Activated CD4-positive, alpha-beta T cell treated with anti-CD3 and anti-CD28 coated beads for 36 hours (primary cell): ENCODE measurements around the gene RARA. TPM values are rescaled to one million over a fixed set of nuclear protein-coding genes. Genes with fewer than 3 reads are reported as not detected.

Experiments
- ATAC-seq: fragments of 200-7000 bp; cut with Tn5 transposase; one replicate; pipeline ENCODE4 v1.10.0; 2021; ENCODE audit warnings: mild to moderate bottlenecking, moderate library complexity
- CTCF ChIA-PET: fragments of 350-600 bp; sonication (Branson Sonifier 250); formaldehyde crosslinking; loops from one replicate; lab custom pipeline; 2021; ENCODE audit warnings: antibody characterized with exemption; lab: Charles Lee
- POLR2A ChIA-PET: fragments of 350-600 bp; sonication (Branson Sonifier 250); formaldehyde crosslinking; loops from one replicate; lab custom pipeline; 2021; ENCODE audit warnings: antibody characterized with exemption, inconsistent platforms; lab: Charles Lee
- DNase-seq: peaks from one replicate; pipeline ENCODE4 v3.0.0-alpha.2; 2020
- H3K27ac Mint-ChIP-seq: one replicate; pipeline ENCODE4 v1.8.0; 2021; ENCODE audit warnings: mixed read lengths
- H3K27me3 Mint-ChIP-seq: one replicate; pipeline ENCODE4 v1.8.0; 2021; ENCODE audit warnings: mixed read lengths
- H3K36me3 Mint-ChIP-seq: one replicate; pipeline ENCODE4 v1.8.0; 2021; ENCODE audit warnings: low read depth, mixed read lengths
- H3K4me1 Mint-ChIP-seq: one replicate; pipeline ENCODE4 v1.8.0; 2021; ENCODE audit warnings: mixed read lengths
- H3K4me3 Mint-ChIP-seq: one replicate; pipeline ENCODE4 v1.8.0; 2021; ENCODE audit warnings: mild to moderate bottlenecking, moderate library complexity, mixed read lengths
- H3K9me3 Mint-ChIP-seq: one replicate; pipeline ENCODE4 v1.8.0; 2021; ENCODE audit warnings: low read depth, mixed read lengths
- intact Hi-C, 2 experiments: fragments of 100-400 bp; cut with DNase I in 1 of 2; cut with micrococcal nuclease in 1 of 2; formaldehyde crosslinking; loops; one replicate each; pipeline versions ENCODE4 v1.14.2 to v1.15.1; 2022 to 2024; cut with DNase I, micrococcal nuclease
- total RNA-seq, 2 experiments: library from RNA; stranded (reverse); gene quantifications; one replicate each; pipeline ENCODE4 v1.2.3, GENCODE V29; 2021

Gene RARA
- total RNA-seq, 2 experiments from 2014 or later: 29.8 to 40.2 TPM

DNA sequence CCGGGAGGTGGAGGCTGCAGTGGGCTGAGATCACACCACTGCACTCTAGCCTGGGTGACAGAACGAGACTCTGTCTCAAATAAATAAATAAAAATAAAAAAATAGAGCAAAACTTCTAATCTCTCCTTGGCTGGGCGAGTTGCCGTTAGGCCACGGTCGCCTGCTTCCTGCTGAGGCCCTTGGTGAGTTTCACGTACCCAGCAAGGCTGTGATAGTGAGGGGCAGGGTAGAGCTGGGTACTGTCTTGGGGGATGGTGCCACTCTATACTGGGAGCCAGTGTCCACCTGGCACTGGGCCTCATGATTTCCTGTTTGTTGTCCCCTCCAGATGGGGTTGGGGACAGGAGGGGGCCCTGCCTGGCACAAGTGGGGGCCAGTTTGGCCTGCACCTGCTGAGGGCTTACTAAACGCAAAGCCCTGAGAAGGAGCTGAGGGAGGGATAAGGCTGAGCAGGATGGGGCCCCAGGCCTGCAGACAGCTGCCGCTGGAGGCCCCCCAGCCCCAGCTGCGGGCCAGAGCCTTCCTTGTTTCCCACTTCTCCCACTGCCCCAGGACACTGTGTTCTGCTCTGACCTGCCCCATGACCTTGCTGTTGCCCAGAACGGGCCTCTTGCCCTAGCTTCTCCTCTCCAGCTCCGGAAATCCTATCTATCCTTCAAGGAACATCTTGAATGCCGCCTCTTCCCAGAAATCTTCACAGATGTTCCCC is 30.1 kb downstream of the RARA start:
- H3K27me3 Mint-ChIP-seq: no peaks in the 10 kb centered on the region
- no peak overlapping the region for H3K4me3 Mint-ChIP-seq
- ChIA-PET CTCF (interaction anchor here (0.6 to 2.5 kb wide), 8 partner anchors 8 to 277 kb away, joined by 3 to 16 read pairs (median 5); no protein-coding TSS in a partner anchor), POLR2A (no interaction called here)
- intact Hi-C loops: no loop called here
- H3K4me1 Mint-ChIP-seq: peaks cover 67% of the 10 kb centered on the region
- ATAC-seq (no peak), DNase-seq (no peak)
- H3K9me3 Mint-ChIP-seq: no peaks in the 10 kb centered on the region
- H3K27ac Mint-ChIP-seq: peak overlapping the region; percentile 55
- H3K36me3 Mint-ChIP-seq: peaks cover 10% of the 10 kb centered on the region

DNA sequence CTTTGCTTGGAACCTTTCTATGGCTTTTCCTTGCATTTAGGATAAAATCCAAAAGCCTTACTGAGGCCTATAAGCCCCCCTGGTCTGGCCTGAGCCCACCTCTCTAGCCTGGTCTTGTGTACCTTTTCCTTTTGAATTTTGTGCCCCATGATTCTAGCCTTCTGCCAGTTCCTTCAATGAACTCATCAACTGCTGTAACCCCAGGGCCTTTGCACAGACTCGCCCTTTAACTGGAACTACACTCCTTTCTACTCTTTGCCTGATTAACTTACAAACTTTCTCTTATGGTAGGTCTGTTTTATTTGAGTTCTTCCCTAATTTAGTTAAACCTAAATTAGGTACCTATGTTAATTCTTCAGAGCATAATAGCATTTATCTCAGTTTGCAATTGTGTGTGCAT is 31.3 kb downstream of the RARA start:
- CTCF ChIA-PET: interaction anchor here (0.7 to 2.5 kb wide), 4 partner anchors 9 to 58 kb away, joined by 3 to 16 read pairs (median 6); no protein-coding TSS in a partner anchor
- peaks cover 9% of the 10 kb centered on the region for H3K36me3 Mint-ChIP-seq
- ATAC-seq: no peak

DNA sequence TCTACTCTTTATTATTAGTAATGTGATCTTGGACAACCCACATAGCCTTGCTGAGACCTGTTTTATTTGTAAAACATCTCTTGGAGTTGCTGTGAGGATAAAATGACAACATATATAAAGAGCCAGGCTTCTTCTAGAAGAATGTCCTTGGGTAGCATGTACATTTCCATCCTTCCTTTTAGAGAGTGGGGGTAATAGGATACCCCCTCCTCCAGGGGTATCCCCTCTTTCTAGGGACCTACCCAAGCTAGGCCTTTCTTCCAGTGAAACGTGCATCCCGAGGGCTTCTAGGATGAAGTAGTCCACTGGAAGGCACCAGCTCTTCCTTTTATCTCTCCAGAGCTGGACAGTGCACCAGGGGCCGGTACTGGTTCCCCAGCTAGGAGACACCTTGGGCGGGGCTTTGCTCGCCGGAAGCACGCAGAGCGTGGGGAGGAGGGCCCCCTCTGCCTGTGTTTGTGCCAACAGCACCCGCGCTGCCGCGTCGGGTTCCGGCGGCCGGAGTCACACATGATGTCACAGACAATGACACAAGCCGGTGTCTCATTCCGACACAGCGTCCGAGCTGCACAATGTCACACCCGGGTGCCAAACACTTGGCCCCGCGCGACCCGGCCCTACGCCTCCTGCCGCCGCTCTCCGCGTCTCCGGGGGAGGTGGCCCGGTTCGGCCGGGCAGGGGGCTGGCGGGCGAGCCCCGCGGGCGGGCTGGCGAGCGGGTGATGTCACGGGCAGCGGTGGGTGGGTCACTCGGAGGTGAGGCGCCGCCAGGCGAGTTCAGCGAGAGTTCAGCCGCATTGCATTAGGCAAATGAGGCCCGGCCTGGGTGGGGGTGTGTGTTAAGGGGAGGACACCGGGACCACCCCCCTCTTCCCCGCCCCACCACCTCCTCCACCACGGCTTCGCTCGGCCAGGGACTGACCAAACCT is 32.2 kb downstream of the RARA start:
- intact Hi-C loops: loop anchor here (1.0 to 5.0 kb wide), 6 partner anchors 18 to 124 kb away; partner anchors contain the start of genes RARA (in 1 of the 2) and WIPF2 (in 1 of the 2)
- peaks cover 74% of the 10 kb centered on the region for H3K4me1 Mint-ChIP-seq
- no peaks in the 10 kb centered on the region for H3K27me3 Mint-ChIP-seq
- POLR2A ChIA-PET: interaction anchor here (0.5 to 1.1 kb wide), 4 partner anchors 15 to 240 kb away, joined by 3 to 6 read pairs (median 3); no protein-coding TSS in a partner anchor
- H3K9me3 Mint-ChIP-seq: no peaks in the 10 kb centered on the region
- CTCF ChIA-PET: interaction anchor here (0.7 to 2.5 kb wide), 7 partner anchors 10 to 59 kb away, joined by 3 to 16 read pairs (median 5); no protein-coding TSS in a partner anchor
- peak overlapping the region; percentile 85 for H3K27ac Mint-ChIP-seq
- H3K36me3 Mint-ChIP-seq: peaks cover 9% of the 10 kb centered on the region
- DNase-seq (peak; percentile 93), ATAC-seq (peak; percentile 87)
- H3K4me3 Mint-ChIP-seq: peak overlapping the region; percentile 60

More for the DNA sequence above, 31.3 kb downstream of the RARA start:
- no peak for DNase-seq
- Mint-ChIP-seq H3K27me3 (no peaks in the 10 kb centered on the region), H3K9me3 (no peaks in the 10 kb centered on the region), H3K4me1 (peaks cover 66% of the 10 kb centered on the region), H3K4me3 (no peak overlapping the region), H3K27ac (peak overlapping the region; percentile 32)
- intact Hi-C loops: loop anchor here in 1 of 2 experiments (2.0 to 5.0 kb wide), 3 partner anchors 18 to 123 kb away; partner anchors contain the start of genes RARA and WIPF2
- POLR2A ChIA-PET: interaction anchor here (1.1 kb wide), 1 partner anchor 15 kb away, joined by 3 read pairs; no protein-coding TSS in a partner anchor

DNA sequence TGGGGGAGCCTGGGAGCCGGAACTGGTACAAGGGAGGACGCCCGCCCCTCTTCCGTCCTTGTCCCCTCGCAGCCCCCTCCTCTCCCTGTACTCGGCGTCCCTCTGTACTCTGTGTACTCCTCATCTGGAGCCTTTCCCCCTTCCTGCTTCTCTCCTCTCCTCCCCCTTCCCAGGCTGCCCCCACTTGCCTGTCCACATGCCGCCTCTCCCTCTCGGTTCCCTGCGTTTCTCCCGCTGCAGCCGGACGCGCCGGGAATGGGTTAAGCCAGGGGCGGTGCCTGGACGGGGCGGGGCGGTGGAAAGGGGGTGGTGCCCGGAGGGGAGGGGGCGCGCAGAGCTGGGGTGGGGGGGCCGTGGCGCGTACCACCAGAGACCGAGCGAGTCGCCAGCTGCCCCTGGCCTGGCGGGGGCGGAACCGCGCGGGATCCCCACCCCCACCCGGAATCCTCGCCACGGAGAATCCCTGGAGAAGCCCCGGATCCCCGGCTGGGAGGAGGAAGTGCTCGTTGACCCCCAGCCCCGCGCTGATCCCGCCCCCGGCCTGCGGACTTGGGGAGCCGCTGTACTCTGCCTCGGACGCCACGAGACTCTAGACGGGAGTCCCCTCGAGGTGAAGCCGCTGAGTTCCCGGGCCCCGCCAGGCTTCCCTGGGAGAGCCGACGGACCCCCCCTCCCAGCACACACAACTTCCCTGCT is 33.0 kb downstream of the RARA start:
- H3K4me1 Mint-ChIP-seq: peaks cover 80% of the 10 kb centered on the region
- peaks cover 7% of the 10 kb centered on the region for H3K36me3 Mint-ChIP-seq
- CTCF ChIA-PET: interaction anchor here (1.2 kb wide), 1 partner anchor 39 kb away, joined by 5 read pairs; no protein-coding TSS in a partner anchor
- peak overlapping the region; percentile 60 for H3K4me3 Mint-ChIP-seq
- H3K9me3 Mint-ChIP-seq: no peaks in the 10 kb centered on the region
- DNase-seq: no peak
- ATAC-seq: no peak
- no peaks in the 10 kb centered on the region for H3K27me3 Mint-ChIP-seq
- H3K27ac Mint-ChIP-seq: no peak overlapping the region
- intact Hi-C loops: loop anchor here (1.0 to 5.0 kb wide), 6 partner anchors 19 to 125 kb away; partner anchors contain the start of genes RARA (in 1 of the 2) and WIPF2 (in 1 of the 2)
- POLR2A ChIA-PET: interaction anchor here (0.6 to 1.0 kb wide), 2 partner anchors 101 to 241 kb away, joined by 3 to 6 read pairs; no protein-coding TSS in a partner anchor

DNA sequence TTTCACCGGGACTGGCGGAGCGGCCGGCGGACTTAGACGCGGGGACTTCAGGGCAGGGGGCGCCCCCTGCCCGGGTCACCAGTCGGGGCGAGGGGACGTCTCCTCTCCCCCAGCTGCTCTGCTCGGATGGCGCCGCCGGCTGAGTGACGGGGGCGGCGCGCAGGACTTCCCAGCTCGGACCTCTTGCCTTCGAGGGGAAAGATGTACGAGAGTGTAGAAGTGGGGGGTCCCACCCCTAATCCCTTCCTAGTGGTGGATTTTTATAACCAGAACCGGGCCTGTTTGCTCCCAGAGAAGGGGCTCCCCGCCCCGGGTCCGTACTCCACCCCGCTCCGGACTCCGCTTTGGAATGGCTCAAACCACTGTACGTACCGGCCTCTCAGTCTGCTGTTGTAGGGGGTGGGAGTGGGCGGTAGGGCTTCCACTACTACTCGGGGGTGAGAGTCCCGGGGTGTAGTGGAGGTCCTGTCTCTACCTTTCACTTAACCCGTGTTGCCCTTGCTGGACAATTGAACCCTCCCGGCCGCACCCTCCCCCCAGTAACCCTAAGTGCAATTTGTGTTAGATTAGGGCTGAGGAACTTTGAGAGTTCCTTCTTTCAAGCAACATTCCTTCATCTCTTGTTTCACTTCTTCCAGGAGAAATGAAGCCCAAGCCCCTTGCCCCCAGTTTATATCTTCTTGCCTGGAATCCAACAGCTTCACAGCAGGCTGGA is 33.7 kb downstream of the RARA start:
- CTCF ChIA-PET: interaction anchor here (1.5 kb wide), 1 partner anchor 12 kb away, joined by 7 read pairs; no protein-coding TSS in a partner anchor
- ATAC-seq (no peak), DNase-seq (no peak)
- Mint-ChIP-seq H3K27ac (peak overlapping the region; percentile 31), H3K27me3 (no peaks in the 10 kb centered on the region), H3K9me3 (no peaks in the 10 kb centered on the region), H3K4me1 (peaks cover 76% of the 10 kb centered on the region), H3K4me3 (peak overlapping the region; percentile 58), H3K36me3 (peaks cover 6% of the 10 kb centered on the region)
- POLR2A ChIA-PET: interaction anchor here (0.6 kb wide), 1 partner anchor 102 kb away, joined by 6 read pairs; no protein-coding TSS in a partner anchor
- intact Hi-C loops: loop anchor here in 1 of 2 experiments (5.0 kb wide), 2 partner anchors 35 to 125 kb away; partner anchors contain the start of genes RARA and WIPF2

DNA sequence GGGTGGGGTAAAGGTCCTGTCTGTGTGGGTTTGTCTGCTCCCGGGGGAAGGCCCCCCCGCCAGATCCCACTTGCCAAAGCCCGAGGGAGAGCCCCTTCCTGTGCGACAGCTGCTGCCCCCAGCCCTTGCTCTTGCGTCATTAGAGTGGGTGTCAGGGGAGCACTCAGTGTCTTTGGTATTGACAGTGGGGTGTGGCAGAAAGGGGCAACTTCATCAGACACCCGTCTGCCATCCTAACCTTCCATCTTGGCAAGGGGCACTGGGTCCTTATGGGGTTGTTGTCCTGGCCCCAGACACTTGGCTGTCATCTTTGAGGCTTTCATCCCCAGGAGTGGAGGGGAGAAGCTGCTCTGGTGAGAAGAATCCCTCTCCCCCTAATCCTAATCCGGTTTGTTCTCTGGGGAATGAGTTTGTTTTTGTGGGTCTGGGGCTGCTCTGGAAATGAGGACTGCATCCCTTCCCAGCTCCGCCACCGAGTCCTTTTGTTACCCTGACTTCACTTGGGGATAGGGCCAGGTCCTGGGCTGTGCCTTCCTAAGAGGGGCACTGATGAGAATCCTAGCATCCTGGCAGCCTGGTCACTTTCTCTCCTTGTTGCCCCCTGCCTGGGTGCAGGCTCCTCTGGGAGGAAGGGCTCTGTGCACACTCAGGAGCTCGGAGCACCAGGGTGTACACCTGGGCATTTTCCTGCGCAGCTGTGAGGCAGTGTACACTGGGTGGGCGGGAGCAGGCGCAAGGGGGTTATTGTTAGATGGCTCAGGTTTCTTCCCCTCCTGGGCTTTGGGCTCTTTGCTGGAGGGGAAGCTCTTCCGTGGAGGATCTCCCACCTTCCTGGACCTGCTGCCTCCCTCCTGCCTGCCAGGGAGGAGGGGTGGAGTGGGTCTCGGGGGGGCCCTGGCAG is 34.5 kb downstream of the RARA start:
- no peak for ATAC-seq
- Mint-ChIP-seq H3K9me3 (no peaks in the 10 kb centered on the region), H3K4me3 (peak overlapping the region; percentile 58), H3K27ac (no peak overlapping the region), H3K27me3 (no peaks in the 10 kb centered on the region), H3K36me3 (peaks cover 6% of the 10 kb centered on the region), H3K4me1 (peaks cover 71% of the 10 kb centered on the region)
- DNase-seq: no peak
- intact Hi-C loops: loop anchor here in 1 of 2 experiments (5.0 kb wide), 2 partner anchors 36 to 126 kb away; partner anchors contain the start of genes RARA and WIPF2
- CTCF ChIA-PET: interaction anchor here (0.6 to 1.5 kb wide), 8 partner anchors 11 to 271 kb away, joined by 3 to 7 read pairs (median 4); no protein-coding TSS in a partner anchor
- POLR2A ChIA-PET: no interaction called here

DNA sequence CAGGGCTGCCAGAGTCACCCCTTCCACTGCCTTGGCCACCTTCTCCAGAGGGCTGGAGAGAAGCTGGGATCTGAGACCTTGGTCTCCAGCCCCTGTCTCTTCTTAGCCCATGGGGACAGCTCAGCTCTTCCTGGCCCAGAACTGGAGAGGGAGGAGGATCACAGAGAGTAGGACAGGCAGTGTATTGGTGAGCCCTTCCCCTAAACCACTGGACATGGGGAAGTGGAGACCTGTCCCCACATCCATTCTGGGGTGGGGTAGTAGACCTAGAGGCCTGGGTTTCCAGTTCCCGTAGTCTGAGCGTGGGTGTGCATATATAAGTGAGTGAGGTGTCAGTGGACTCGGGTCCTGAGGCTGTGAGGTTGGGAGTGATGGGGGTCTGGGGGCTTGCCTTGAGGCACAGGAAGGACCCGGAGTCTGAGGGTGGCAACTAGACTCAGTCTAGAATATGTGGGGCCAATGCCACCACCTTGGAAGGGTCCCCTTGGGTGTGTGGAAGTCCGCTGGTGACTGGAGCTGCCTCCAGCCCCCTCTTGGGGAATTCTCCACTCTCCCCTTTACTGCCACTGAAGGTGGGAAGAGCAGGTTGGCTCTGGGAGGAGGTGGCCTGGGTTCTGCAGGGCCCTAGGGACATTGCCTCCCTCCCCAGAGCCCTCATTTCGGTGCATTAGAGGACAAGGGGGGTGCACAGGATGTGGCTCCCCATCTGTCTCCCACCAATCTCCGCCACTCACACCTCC is 35.6 kb downstream of the RARA start:
- ATAC-seq (no peak), DNase-seq (no peak)
- no peaks in the 10 kb centered on the region for H3K9me3 Mint-ChIP-seq
- CTCF ChIA-PET: interaction anchor here (0.7 to 2.1 kb wide), 8 partner anchors 10 to 175 kb away, joined by 3 to 8 read pairs (median 4); no protein-coding TSS in a partner anchor
- intact Hi-C loops: loop anchor here in 1 of 2 experiments (5.0 kb wide), 2 partner anchors 37 to 127 kb away; partner anchors contain the start of genes RARA and WIPF2
- H3K27me3 Mint-ChIP-seq: no peaks in the 10 kb centered on the region
- H3K36me3 Mint-ChIP-seq: peaks cover 10% of the 10 kb centered on the region
- H3K4me1 Mint-ChIP-seq: peaks cover 64% of the 10 kb centered on the region
- peak overlapping the region; percentile 39 for H3K27ac Mint-ChIP-seq
- POLR2A ChIA-PET: interaction anchor here (0.7 kb wide), 1 partner anchor 49 kb away, joined by 3 read pairs; no protein-coding TSS in a partner anchor
- H3K4me3 Mint-ChIP-seq: peak overlapping the region; percentile 39

DNA sequence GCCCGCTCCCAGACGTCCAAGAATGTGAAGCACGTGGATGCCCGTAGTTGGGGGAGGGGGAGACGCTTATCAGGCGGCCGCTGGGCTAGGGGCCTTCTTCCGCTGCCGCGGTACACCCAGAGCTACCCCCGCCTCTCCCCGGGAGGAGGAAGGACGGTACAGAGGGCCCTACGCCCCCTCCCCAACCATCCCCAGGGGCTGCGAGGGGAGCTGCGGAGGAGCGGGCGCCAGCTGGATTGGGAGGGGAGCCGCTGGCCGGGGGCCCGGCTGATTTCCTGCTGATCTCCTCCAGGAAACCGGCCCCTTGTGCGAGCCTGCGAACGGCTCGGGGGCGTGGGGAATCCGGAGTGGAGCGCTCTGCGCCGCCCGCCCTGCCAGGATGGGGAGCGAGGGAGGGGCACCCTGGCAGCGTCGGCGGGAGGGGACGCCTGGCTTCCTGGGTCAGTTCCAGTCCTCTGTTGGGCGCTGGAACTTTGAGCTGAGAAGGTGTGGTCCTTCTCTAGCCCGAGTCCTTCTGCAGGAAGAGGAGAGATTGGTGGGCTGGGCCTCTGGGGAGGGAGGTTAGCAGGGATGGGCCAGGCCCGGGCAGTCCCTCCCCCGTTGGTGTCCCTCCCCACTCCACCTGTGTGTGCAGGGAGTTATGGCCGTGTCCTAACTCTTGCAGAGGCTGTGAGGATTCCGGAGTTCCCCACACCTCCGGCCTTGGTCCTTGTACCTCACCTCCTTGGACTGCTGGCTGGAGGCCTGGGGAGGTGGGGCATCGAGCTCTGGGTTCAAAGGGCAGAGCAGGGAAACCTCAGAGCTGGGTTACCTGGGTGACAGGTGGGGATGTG is 36.4 kb downstream of the RARA start:
- POLR2A ChIA-PET: no interaction called here
- ATAC-seq: peak; percentile 6
- H3K9me3 Mint-ChIP-seq: no peaks in the 10 kb centered on the region
- peaks cover 15% of the 10 kb centered on the region for H3K36me3 Mint-ChIP-seq
- no peaks in the 10 kb centered on the region for H3K27me3 Mint-ChIP-seq
- intact Hi-C loops: no loop called here
- H3K4me3 Mint-ChIP-seq: peak overlapping the region; percentile 39
- H3K27ac Mint-ChIP-seq: peak overlapping the region; percentile 55
- peak; percentile 52 for DNase-seq
- CTCF ChIA-PET: interaction anchor here (0.6 to 2.1 kb wide), 10 partner anchors 9 to 1362 kb away, joined by 3 to 8 read pairs (median 4); no protein-coding TSS in a partner anchor
- peaks cover 58% of the 10 kb centered on the region for H3K4me1 Mint-ChIP-seq
